CD4-positive, alpha-beta T cell (primary cell): ENCODE measurements around the gene MSI2. TPM values are rescaled to one million over a fixed set of nuclear protein-coding genes. Genes with fewer than 3 reads are reported as not detected.

Source experiments
- ATAC-seq: fragments of 200-7000 bp; cut with Tn5 transposase; one replicate; pipeline ENCODE4 v1.10.0; 2022; ENCODE audit warnings: mild to moderate bottlenecking; ENCODE audit not compliant: poor library complexity
- CTCF ChIA-PET: fragments of 350-600 bp; sonication (Branson Sonifier 250); formaldehyde crosslinking; loops from one replicate; lab custom pipeline; 2021; ENCODE audit warnings: antibody characterized with exemption, inconsistent platforms; lab: Charles Lee
- POLR2A ChIA-PET: fragments of 350-600 bp; sonication (Branson Sonifier 250); formaldehyde crosslinking; loops from one replicate; lab custom pipeline; 2021; ENCODE audit warnings: antibody characterized with exemption, inconsistent platforms; lab: Charles Lee
- DNase-seq, 14 experiments: peaks; one replicate each; pipeline ENCODE4 v3.0.0-alpha.2; 2013 to 2020; ENCODE audit warnings: mixed read lengths in 2 of 14
- H3K27ac ChIP-seq, 2 donors: one replicate each; pipeline versions ENCODE4 v1.5.1 to v1.7.0; 2013; ENCODE audit warnings: low read length in 2 of 2, low read depth in 1 of 2, mild to moderate bottlenecking in 1 of 2
- H3K27me3 ChIP-seq, 2 experiments: 1 replicate in 1 of 2; 2 replicates in 1 of 2; pipeline versions ENCODE4 v1.6.1 to v1.7.0; 2013; ENCODE audit warnings: low read length in 2 of 2, control low read depth in 1 of 2, mild to moderate bottlenecking in 1 of 2, moderate library complexity in 1 of 2; ENCODE audit not compliant: insufficient read depth in 2 of 2, control insufficient read depth in 1 of 2
- H3K36me3 ChIP-seq: one replicate; pipeline ENCODE4 v1.6.1; 2013; ENCODE audit warnings: low read length, control low read depth; ENCODE audit not compliant: insufficient read depth
- H3K4me1 ChIP-seq: one replicate; pipeline ENCODE4 v1.6.1; 2013; ENCODE audit warnings: low read length, control low read depth; ENCODE audit not compliant: insufficient read depth
- H3K4me3 ChIP-seq: one replicate; pipeline ENCODE4 v1.5.1; 2013; ENCODE audit warnings: mild to moderate bottlenecking, low read length, moderate library complexity
- H3K9me3 ChIP-seq, 2 experiments: 1 replicate in 1 of 2; 2 replicates in 1 of 2; pipeline versions ENCODE4 v1.6.1 to v1.7.0; 2013; ENCODE audit warnings: low read length in 2 of 2, mild to moderate bottlenecking in 2 of 2, control low read depth in 1 of 2, moderate library complexity in 1 of 2; ENCODE audit not compliant: control insufficient read depth in 1 of 2, insufficient read depth in 1 of 2
- H3K27ac Mint-ChIP-seq: one replicate; pipeline ENCODE4 v1.8.0; 2020; ENCODE audit warnings: mixed read lengths
- H3K27me3 Mint-ChIP-seq: one replicate; pipeline ENCODE4 v1.8.0; 2021; ENCODE audit warnings: mixed read lengths
- H3K36me3 Mint-ChIP-seq: one replicate; pipeline ENCODE4 v1.8.0; 2021; ENCODE audit warnings: low read depth, mixed read lengths
- H3K4me1 Mint-ChIP-seq: one replicate; pipeline ENCODE4 v1.8.0; 2021; ENCODE audit warnings: low read depth, mixed read lengths
- H3K4me3 Mint-ChIP-seq: one replicate; pipeline ENCODE4 v1.8.0; 2020; ENCODE audit warnings: mild to moderate bottlenecking, mixed read lengths
- H3K9me3 Mint-ChIP-seq: one replicate; pipeline ENCODE4 v1.8.0; 2020; ENCODE audit warnings: mixed read lengths
- CTCF ChIP-seq: fragments of 200-600 bp; IDR thresholded peaks from one replicate; pipeline ENCODE4 v1.8.0; 2022; ENCODE audit warnings: antibody characterized with exemption, mild to moderate bottlenecking
- intact Hi-C, 2 experiments: fragments of 100-400 bp; cut with DNase I in 1 of 2; cut with micrococcal nuclease in 1 of 2; formaldehyde crosslinking; loops; one replicate each; pipeline versions ENCODE4 v1.15.1 to v1.9.0; 2023 to 2025; cut with DNase I, micrococcal nuclease
- total RNA-seq, 174 experiments: library from RNA in 2 of 174; stranded (reverse) in 2 of 174; gene quantifications; one replicate each; pipeline ENCODE4 v1.2.3 and lab custom pipeline; 2021 to 2026

The MSI2 gene
- total RNA-seq, 2 experiments from 2014 or later: 129 to 132 TPM

GRCh38 chr17:57720386-57721035 lies 464.2 kb downstream of the MSI2 start:
- POLR2A ChIA-PET: no interaction called here
- Mint-ChIP-seq H3K36me3 (no peaks in the 10 kb centered on the region), H3K27me3 (peaks cover 16% of the 10 kb centered on the region), H3K27ac (no peak overlapping the region), H3K9me3 (no peaks in the 10 kb centered on the region), H3K4me1 (no peaks in the 10 kb centered on the region), H3K4me3 (no peak overlapping the region)
- no peak for TF ChIP-seq CTCF
- no peak for DNase-seq
- no peak for ATAC-seq
- Histone ChIP-seq H3K27ac (no peak overlapping the region), H3K4me3 (no peak overlapping the region), H3K9me3 (no peaks in the 10 kb centered on the region), H3K36me3 (no peaks in the 10 kb centered on the region), H3K27me3 (peaks cover 3 to 17% of the 10 kb centered on the region in 2 experiments), H3K4me1 (no peaks in the 10 kb centered on the region)
- intact Hi-C loops: no loop called here
- CTCF ChIA-PET: no interaction called here

GRCh38 chr17:57721967-57722703 lies 465.8 kb downstream of the MSI2 start:
- CTCF ChIA-PET: no interaction called here
- POLR2A ChIA-PET: no interaction called here

GRCh38 chr17:57722704-57723043 lies 466.4 kb downstream of the MSI2 start:
- Histone ChIP-seq H3K9me3 (no peaks in the 10 kb centered on the region), H3K4me1 (no peaks in the 10 kb centered on the region), H3K4me3 (no peak overlapping the region), H3K27me3 (no peaks in the 10 kb centered on the region), H3K36me3 (no peaks in the 10 kb centered on the region), H3K27ac (no peak overlapping the region)
- ATAC-seq (no peak), DNase-seq (no peak)
- intact Hi-C loops: no loop called here
- H3K4me1 Mint-ChIP-seq: no peaks in the 10 kb centered on the region
- no peak for TF ChIP-seq CTCF
- CTCF ChIA-PET: no interaction called here
- H3K27ac Mint-ChIP-seq: no peak overlapping the region
- no peaks in the 10 kb centered on the region for H3K9me3 Mint-ChIP-seq
- no peaks in the 10 kb centered on the region for H3K27me3 Mint-ChIP-seq
- H3K36me3 Mint-ChIP-seq: no peaks in the 10 kb centered on the region
- POLR2A ChIA-PET: no interaction called here
- H3K4me3 Mint-ChIP-seq: no peak overlapping the region

More at GRCh38 chr17:57721967-57722703, 465.8 kb downstream of the MSI2 start:
- no peaks in the 10 kb centered on the region for H3K9me3 ChIP-seq
- H3K4me3 ChIP-seq: no peak overlapping the region
- no peaks in the 10 kb centered on the region for H3K36me3 ChIP-seq
- no peaks in the 10 kb centered on the region for H3K9me3 Mint-ChIP-seq
- no peak overlapping the region for H3K27ac ChIP-seq
- no peak for TF ChIP-seq CTCF
- H3K27me3 Mint-ChIP-seq: peaks cover under 1% of the 10 kb centered on the region
- DNase-seq (no peak), ATAC-seq (no peak)
- no peak overlapping the region for H3K27ac Mint-ChIP-seq
- H3K4me3 Mint-ChIP-seq: no peak overlapping the region
- no peaks in the 10 kb centered on the region for H3K4me1 ChIP-seq
- peaks cover 0 to under 1% of the 10 kb centered on the region in 2 experiments for H3K27me3 ChIP-seq
- no peaks in the 10 kb centered on the region for H3K4me1 Mint-ChIP-seq
- intact Hi-C loops: no loop called here
- no peaks in the 10 kb centered on the region for H3K36me3 Mint-ChIP-seq
